ENCODE data around the gene SPATA20. TPM values are rescaled to one million over a fixed set of nuclear protein-coding genes. Genes with fewer than 3 reads are reported as not detected.

The SPATA20 gene
- total RNA-seq, 2 experiments from 2014 or later: 7.9 to 8.3 TPM

- TF ChIP-seq, protein P1, sequence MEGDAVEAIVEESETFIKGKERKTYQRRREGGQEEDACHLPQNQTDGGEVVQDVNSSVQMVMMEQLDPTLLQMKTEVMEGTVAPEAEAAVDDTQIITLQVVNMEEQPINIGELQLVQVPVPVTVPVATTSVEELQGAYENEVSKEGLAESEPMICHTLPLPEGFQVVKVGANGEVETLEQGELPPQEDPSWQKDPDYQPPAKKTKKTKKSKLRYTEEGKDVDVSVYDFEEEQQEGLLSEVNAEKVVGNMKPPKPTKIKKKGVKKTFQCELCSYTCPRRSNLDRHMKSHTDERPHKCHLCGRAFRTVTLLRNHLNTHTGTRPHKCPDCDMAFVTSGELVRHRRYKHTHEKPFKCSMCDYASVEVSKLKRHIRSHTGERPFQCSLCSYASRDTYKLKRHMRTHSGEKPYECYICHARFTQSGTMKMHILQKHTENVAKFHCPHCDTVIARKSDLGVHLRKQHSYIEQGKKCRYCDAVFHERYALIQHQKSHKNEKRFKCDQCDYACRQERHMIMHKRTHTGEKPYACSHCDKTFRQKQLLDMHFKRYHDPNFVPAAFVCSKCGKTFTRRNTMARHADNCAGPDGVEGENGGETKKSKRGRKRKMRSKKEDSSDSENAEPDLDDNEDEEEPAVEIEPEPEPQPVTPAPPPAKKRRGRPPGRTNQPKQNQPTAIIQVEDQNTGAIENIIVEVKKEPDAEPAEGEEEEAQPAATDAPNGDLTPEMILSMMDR (conservative IDR thresholded peaks at IDR 0.05; ENCODE audit: low read length): no peak
- TF ChIP-seq EZH2phosphoT487 (IDR thresholded peaks at IDR 0.05; ENCODE audit: borderline replicate concordance, low read depth, low read length): no peak
- intact Hi-C loops (cut with micrococcal nuclease; ENCODE audit: unreplicated experiment): no loop called here
- Histone ChIP-seq H3K27ac (ENCODE audit: low read depth, low read length, poor library complexity, severe bottlenecking) (no peak overlapping the region), H3K36me3 (ENCODE audit: insufficient read depth, low read length) (no peaks in the 10 kb centered on the region), H3K9me3 (ENCODE audit: low read length) (no peaks in the 10 kb centered on the region), H3K79me2 (ENCODE audit: insufficient read depth, low read depth, low read length) (no peaks in the 10 kb centered on the region), H4K20me1 (ENCODE audit: insufficient read depth, low read length) (no peaks in the 10 kb centered on the region), H3K4me2 (ENCODE audit: low read length) (no peak overlapping the region), H3K4me3 (ENCODE audit: low read depth, low read length, poor library complexity, severe bottlenecking) (no peak overlapping the region), H2AFZ (ENCODE audit: low read length) (no peak overlapping the region), H3K4me1 (ENCODE audit: insufficient read depth, low read length, poor library complexity, severe bottlenecking) (peaks cover 6% of the 10 kb centered on the region), H3K9me2 (ENCODE audit: insufficient read depth, low read length) (no peaks in the 10 kb centered on the region)
- CTCF ChIA-PET (ENCODE audit: unreplicated experiment): no interaction called here
- POLR2A ChIA-PET: interaction anchor here (0.5 kb wide), 1 partner anchor 146 kb away, joined by 3 read pairs; no protein-coding TSS in a partner anchor
- BruUV-seq (replicated peaks): no TSS peak
- DNase-seq (ENCODE audit: low spot score): no peak
These were observed 12.1 kb downstream of the SPATA20 start for GRCh38 chr17:50558941-50559614.

DNA sequence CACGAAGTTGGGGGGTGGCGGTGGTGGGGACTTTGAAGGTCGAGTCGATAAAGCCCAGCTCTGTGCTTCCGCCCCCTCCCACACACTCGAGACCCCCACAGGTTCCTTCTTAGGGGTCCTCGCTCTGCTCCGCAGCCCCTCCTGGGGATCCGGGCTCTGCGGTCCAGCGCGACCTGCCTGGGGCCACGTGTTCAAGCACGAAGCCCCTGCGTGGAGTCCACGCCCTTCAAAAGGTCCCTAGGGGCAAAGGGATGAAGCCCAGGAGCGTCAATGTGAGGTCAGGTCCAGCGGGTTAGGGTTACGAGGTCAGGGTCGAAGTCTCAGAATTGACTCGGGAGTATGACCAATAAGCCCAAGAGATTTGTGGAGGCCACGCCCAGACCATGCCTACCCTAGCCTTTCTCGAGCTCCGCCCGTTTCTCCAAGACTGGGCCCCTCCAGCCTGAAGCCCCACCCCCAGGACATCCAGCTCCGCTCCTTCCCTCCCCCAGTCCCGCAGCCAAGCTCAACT lies 12.8 kb downstream of the SPATA20 start:
- H3K4me2 ChIP-seq (ENCODE audit: low read length): peak overlapping the region; percentile 53

More for the DNA sequence above, 12.8 kb downstream of the SPATA20 start:
- no peak overlapping the region for H3K27ac ChIP-seq (ENCODE audit: low read depth, low read length, poor library complexity, severe bottlenecking)
- no peak for DNase-seq (ENCODE audit: low spot score)
- H3K79me2 ChIP-seq (ENCODE audit: insufficient read depth, low read depth, low read length): no peaks in the 10 kb centered on the region
- H2AFZ ChIP-seq (ENCODE audit: low read length): no peak overlapping the region
- CTCF ChIA-PET (ENCODE audit: unreplicated experiment): no interaction called here
- no peaks in the 10 kb centered on the region for H3K9me2 ChIP-seq (ENCODE audit: insufficient read depth, low read length)
- no peaks in the 10 kb centered on the region for H4K20me1 ChIP-seq (ENCODE audit: insufficient read depth, low read length)
- no peak for TF ChIP-seq EZH2phosphoT487 (IDR thresholded peaks at IDR 0.05; ENCODE audit: borderline replicate concordance, low read depth, low read length)
- TF ChIP-seq, protein P1 (conservative IDR thresholded peaks at IDR 0.05; ENCODE audit: low read length): no peak
- H3K36me3 ChIP-seq (ENCODE audit: insufficient read depth, low read length): no peaks in the 10 kb centered on the region
- H3K4me1 ChIP-seq (ENCODE audit: insufficient read depth, low read length, poor library complexity, severe bottlenecking): peaks cover 6% of the 10 kb centered on the region
- intact Hi-C loops (cut with micrococcal nuclease; ENCODE audit: unreplicated experiment): no loop called here
- BruUV-seq (replicated peaks): no TSS peak
- POLR2A ChIA-PET: interaction anchor here (0.5 kb wide), 1 partner anchor 145 kb away, joined by 3 read pairs; no protein-coding TSS in a partner anchor
- H3K4me3 ChIP-seq (ENCODE audit: low read depth, low read length, poor library complexity, severe bottlenecking): peak overlapping the region; percentile 44
- no peaks in the 10 kb centered on the region for H3K9me3 ChIP-seq (ENCODE audit: low read length)

All from OCI-LY7 (cell line).